GM21825 (cell line): ENCODE results near the gene SERPING1.

ENCODE experiments used
- ATAC-seq: cut with Tn5 transposase; IDR thresholded peaks from one replicate; pipeline ENCODE4 v1.9.1; 2021; ENCODE audit warnings: mild to moderate bottlenecking, moderate library complexity; ENCODE audit not compliant: unreplicated experiment

SERPING1 gene

DNA sequence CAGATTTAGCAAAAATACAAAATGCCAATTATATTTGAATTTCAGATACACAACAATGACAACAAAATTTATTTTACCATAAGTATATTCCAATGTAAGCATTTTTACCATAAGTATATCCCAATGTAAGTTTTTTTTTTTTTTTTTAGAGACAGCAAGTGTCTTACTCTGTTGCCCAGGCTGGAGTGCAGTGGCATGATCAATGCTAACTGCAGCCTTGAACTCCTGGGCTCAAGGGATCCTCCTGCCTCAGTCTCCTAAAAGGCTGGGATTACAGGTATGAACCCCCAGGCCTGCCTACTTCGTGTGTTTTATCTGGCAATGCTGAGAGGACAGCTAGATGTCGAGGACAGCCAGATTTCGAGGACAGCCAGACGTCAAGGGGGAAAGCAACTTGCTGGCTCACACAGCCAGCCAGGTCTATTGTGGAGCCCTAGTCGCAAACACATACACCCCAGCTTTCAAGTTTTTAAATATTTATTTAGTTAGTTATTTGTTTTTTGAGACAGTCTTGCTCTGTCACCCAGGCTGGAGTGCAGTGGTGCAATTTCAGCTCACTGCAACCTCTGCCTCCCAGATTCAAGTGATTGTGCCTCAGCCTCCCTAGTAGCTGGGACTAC, 1.1 kb upstream of the SERPING1 start:
- ATAC-seq: no peak

GRCh38 chr11:57597916-57598830, 688 bp downstream of the SERPING1 start:
- no peak for ATAC-seq

DNA sequence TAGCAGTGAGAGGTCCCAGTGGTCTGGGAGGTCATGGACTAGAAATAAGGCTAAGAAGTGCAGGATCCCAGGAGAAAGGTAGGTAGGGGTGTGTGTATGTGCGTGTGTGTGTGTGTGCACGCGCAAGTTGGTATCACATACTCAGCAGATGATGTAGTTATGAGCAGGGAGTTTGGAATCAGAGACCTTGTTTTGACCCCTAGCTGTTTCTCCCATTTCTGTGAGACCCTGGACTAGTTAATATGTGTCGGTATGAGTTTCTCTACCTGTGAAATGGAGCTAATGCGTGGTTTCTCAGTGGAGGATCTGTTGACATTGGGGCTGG, 1.3 kb downstream of the SERPING1 start:
- ATAC-seq: no peak

GRCh38 chr11:57599381-57599780, 1.9 kb downstream of the SERPING1 start:
- ATAC-seq: no peak

DNA sequence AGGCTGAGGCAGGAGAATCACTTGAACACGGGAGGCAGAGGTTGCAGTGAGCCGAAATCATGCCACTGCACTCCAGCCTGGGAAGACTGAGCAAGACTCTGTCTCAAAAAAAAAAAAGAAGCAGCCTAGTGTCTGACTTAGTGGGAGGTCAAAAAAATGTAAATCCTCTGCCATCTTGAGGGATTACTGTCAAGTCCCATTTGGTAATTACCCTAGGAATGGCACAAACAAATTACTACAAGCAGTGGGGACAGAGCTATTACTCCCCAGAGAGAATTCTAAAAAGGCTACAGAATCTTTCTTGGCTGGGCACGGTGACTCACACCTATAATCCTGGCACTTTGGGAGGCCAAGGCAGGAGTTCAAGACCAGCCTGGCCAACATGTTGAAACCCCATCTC, 3.8 kb downstream of the SERPING1 start:
- ATAC-seq: no peak

GRCh38 chr11:57604296-57605027, 7.0 kb downstream of the SERPING1 start:
- ATAC-seq: no peak

GRCh38 chr11:57605028-57605420, 7.5 kb downstream of the SERPING1 start:
- ATAC-seq: no peak

- no peak for ATAC-seq
These were observed 12.7 kb downstream of the SERPING1 start for GRCh38 chr11:57610170-57610569.

- ATAC-seq: no peak
These were observed 16.8 kb downstream of the SERPING1 start for GRCh38 chr11:57614234-57614772.

DNA sequence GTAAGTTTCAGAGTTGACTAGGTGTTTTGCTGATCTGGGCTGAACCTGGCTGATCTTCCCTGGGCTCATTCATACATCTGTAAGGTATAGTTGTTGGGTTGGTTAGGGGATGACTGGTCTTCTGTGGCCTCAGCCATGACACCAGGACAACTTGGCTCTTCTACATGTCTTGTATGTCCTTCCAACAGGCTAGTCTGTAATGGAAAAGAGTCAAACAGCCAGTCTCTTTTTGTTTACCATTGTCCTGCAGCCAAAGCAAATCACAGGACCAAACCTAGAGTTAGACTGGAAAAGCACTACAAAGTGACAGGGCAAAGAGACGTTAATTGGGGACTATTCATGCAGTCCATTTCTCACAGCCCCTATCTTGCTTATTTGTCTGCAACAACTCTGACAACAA, 17.8 kb downstream of the SERPING1 start:
- ATAC-seq: no peak

DNA sequence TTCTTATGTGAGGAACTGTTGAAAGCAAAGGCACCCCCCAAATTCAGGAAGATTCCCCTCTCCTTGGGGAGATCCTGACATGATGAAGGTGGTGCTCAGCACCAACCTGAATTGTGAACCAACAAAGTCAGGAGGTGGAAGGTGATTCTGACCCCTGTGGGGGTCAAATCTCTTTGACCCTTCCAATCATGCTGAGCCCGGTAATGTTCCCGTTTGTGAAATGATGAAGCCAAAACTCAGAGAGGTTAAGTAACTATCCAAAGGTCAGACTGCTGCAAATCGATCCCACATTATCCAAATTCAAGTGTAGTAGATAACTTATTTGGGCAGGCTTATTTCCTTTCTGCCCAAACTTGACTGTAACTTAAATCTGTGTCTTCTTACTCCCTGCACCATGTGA, 19.1 kb downstream of the SERPING1 start:
- no peak for ATAC-seq

GRCh38 chr11:57618438-57618837, 21.0 kb downstream of the SERPING1 start:
- ATAC-seq: no peak

DNA sequence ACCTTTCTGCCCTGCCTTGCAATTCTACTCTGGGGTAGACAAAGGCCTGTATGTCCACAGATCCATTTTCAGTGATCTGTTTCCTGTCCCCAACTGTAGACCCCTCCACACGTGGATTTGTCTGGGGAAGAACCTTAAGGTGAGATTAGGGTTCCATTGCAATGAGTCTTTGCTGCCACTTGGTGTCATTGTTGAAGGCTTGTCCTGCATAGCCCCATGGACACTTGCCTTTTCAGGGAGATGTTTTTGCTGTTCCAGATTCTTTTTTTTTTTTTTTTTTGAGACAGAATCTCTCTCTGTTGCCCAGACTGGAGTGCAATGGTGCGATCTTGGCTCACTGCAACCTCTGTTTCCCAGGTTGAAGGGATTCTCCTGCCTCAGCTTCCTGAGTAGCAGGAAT, 21.8 kb downstream of the SERPING1 start:
- ATAC-seq: no peak

DNA sequence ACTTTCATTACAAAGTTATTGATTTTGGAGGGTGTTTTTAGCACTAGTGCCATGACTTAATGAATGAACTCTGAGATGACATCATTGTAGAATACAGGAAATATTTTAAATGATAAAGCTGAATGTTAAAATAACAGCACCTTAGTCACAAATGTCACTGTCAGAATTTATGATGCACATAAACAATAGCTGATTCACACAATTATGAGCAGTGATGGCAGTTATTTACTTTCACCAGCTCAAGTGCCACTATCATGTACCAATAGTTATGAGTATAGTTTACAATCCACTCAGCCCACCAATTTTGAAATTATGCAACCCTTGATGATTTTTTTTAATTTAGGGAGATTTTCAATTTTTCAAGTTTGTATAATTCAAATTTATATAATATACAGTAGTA, 23.0 kb downstream of the SERPING1 start:
- no peak for ATAC-seq

DNA sequence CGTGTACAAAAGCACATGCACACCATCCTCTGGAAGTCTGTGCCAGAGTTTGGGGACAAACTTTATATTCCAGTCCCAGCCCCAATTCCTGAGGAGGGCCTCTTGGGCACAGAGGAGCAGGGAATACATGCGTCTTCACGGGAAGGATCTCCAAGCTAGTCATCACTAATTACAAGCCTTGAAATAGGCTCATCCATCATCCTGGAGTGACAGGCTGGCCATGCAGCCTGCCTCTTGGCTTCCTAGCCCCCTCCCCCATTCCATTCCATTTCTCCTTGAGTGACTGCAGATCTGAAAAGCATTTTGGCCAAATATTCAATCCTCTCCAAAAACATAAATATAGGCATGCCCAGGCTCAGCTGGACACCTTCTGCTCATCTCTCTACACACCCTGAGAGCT, 24.8 kb downstream of the SERPING1 start:
- no peak for ATAC-seq

GRCh38 chr11:57624864-57625263, 27.4 kb downstream of the SERPING1 start:
- no peak for ATAC-seq

DNA sequence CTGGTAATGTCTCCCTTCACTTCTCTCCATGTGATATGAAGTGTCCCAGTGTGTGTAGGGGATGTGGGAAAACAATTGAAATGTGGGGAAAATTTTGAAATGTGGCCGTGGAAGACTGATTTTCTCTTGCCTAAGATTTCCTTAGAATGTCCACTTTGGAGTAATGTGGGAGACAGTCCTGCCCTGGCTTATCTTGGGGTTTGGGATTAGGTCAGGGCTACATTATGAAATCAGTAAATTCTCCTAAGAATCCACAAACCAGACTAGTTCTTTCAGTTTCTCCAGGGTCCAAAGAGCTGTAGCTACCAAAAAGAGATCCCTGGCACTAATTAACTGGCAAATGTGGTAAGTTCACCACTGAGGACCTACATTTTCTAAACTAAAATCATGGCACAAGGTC, 29.4 kb downstream of the SERPING1 start:
- no peak for ATAC-seq

DNA sequence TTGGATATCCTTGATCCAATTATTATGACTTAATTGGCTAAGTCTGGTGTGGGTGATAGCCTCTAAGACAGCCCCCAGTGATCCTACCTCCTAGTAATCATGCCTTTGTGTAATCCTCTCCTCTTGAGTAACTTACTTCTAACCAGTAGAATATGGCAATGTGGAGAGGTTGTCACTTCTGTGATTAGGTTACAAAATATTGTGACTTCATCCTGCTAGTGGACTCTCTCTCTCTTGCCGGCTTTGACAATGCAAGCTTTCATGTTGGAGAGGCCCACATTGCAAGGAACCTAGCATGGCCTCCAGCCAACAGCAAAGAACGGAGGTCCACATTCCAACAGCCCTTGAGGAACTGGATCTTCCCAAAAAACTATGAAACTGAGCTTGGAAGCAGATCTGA, 32.7 kb downstream of the SERPING1 start:
- ATAC-seq: no peak

GRCh38 chr11:57632116-57632515, 34.6 kb downstream of the SERPING1 start:
- no peak for ATAC-seq

- ATAC-seq: no peak
These were observed 36.0 kb downstream of the SERPING1 start for GRCh38 chr11:57633394-57634070.

- ATAC-seq: no peak
These were observed 36.8 kb downstream of the SERPING1 start for GRCh38 chr11:57634311-57634710.
